Prostate gland (tissue), 2 donors: ENCODE measurements around the gene HIVEP3. TPM values are rescaled to one million over a fixed set of nuclear protein-coding genes. Genes with fewer than 3 reads are reported as not detected.

Experiments used
- DNase-seq: peaks from one replicate; pipeline ENCODE4 v3.0.0-alpha.2; 2019; ENCODE audit warnings: low spot score
- H3K27ac ChIP-seq, 2 donors: fragments of 200-600 bp; sonication (generic); 2 replicates each; pipeline ENCODE4 v1.5.1; 2017 to 2019
- H3K27me3 ChIP-seq: fragments of 200-600 bp; sonication (generic); replicated peaks from 2 replicates; pipeline ENCODE4 v1.5.1; 2019; ENCODE audit not compliant: insufficient read depth
- H3K36me3 ChIP-seq, 2 donors: fragments of 200-600 bp; sonication (generic); 1 replicate in 1 of 2; 2 replicates in 1 of 2; pipeline versions ENCODE4 v1.5.1 to v1.8.1; 2017 to 2019
- H3K4me1 ChIP-seq: fragments of 200-600 bp; sonication (generic); replicated peaks from 2 replicates; pipeline ENCODE4 v1.5.1; 2019
- H3K4me3 ChIP-seq, 2 donors: fragments of 200-600 bp; sonication (generic); 2 replicates each; pipeline ENCODE4 v1.5.1; 2017 to 2019
- H3K9me3 ChIP-seq: fragments of 200-600 bp; sonication (generic); 2 replicates; pipeline ENCODE4 v1.5.1; 2017
- POLR2A ChIP-seq: fragments of 450-650 bp; IDR thresholded peaks from one replicate; pipeline ENCODE4 v1.6.1; 2016; ENCODE audit warnings: antibody characterized with exemption, mild to moderate bottlenecking
- POLR2AphosphoS5 ChIP-seq: sonication (generic); formaldehyde crosslinking; IDR thresholded peaks from one replicate; pipeline ENCODE4 v1.6.1; 2017; ENCODE audit warnings: antibody characterized with exemption
- WGBS: methylation state at CpG from one replicate; pipeline ENCODE4 v1.1.5; 2018; 5-methylcytosine and 5-hydroxymethylcytosine counted together
- intact Hi-C: fragments of 100-400 bp; cut with DNase I; formaldehyde crosslinking; loops from one replicate; pipeline ENCODE4 v1.14.2; 2022
- total RNA-seq, 2 donors: library from RNA; depleted of rRNA; stranded (reverse); fragments of >200 nt; gene quantifications; one replicate each; pipeline ENCODE4 v1.1.0, GENCODE V29; 2016
- TF ChIP-seq, protein P1 (sequence below), 4 experiments: fragments of 200-600 bp in 2 of 4; fragments of 450-650 bp in 2 of 4; sonication (generic) in 2 of 4; IDR thresholded peaks; 1 replicate in 3 of 4; 2 replicates in 1 of 4; pipeline ENCODE4 v1.5.1; 2016 to 2019; ENCODE audit warnings: antibody characterized with exemption in 4 of 4, mild to moderate bottlenecking in 2 of 4, moderate library complexity in 2 of 4

HIVEP3 gene
- total RNA-seq, 2 donors from 2014 or later: 9.3 to 11.2 TPM

DNA sequence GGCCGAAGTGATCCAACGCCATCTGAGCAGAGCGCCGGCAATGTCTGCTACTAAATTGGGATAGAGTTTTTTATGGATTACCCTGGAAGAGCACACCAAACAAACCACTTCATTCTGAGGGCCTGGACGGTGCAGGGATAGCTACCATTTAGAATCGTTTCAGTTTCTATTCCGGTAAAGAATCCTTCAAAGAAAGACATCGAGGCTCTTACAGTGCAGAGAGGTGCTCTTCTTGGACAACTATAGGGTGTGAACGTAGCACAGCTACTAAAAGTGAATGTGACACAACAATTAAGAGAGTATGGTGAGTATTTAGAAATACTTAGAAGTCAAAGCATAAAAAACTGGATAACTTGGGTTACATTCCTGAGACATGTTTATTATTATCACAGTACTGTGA lies 16.1 kb downstream of the HIVEP3 start:
- Histone ChIP-seq H3K27me3 (no peaks in the 10 kb centered on the region), H3K36me3 (no peaks in the 10 kb centered on the region), H3K27ac (no peak overlapping the region), H3K9me3 (no peaks in the 10 kb centered on the region), H3K4me3 (no peak overlapping the region), H3K4me1 (no peaks in the 10 kb centered on the region)
- WGBS: 83% methylated on average over 9 of the region's 9 CpGs
- no peak for DNase-seq
- intact Hi-C loops: no loop called here
- no peak for TF ChIP-seq POLR2A
- TF ChIP-seq POLR2AphosphoS5: no peak
- TF ChIP-seq, protein P1, sequence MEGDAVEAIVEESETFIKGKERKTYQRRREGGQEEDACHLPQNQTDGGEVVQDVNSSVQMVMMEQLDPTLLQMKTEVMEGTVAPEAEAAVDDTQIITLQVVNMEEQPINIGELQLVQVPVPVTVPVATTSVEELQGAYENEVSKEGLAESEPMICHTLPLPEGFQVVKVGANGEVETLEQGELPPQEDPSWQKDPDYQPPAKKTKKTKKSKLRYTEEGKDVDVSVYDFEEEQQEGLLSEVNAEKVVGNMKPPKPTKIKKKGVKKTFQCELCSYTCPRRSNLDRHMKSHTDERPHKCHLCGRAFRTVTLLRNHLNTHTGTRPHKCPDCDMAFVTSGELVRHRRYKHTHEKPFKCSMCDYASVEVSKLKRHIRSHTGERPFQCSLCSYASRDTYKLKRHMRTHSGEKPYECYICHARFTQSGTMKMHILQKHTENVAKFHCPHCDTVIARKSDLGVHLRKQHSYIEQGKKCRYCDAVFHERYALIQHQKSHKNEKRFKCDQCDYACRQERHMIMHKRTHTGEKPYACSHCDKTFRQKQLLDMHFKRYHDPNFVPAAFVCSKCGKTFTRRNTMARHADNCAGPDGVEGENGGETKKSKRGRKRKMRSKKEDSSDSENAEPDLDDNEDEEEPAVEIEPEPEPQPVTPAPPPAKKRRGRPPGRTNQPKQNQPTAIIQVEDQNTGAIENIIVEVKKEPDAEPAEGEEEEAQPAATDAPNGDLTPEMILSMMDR (IDR thresholded peaks at IDR 0.05): no peak

DNA sequence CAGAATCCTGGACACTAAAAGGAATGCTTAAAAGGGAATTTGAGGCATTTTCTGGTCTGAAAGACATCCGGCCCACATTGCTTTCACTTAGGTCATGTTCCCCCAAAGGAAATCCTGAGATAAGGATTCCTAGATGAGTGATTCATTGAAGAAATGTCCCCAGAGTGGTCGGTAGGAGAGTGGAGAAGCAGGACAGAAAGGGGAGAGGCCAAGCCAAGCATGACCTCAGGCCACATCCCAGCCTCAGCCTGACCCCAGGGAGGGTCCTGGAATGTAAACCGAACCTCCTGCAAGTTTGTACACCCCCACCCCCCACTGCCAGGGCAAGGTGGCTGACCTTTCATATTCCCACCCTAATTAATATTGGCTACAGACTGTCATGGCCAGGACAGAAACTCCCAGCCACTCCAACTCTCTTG lies 16.6 kb downstream of the HIVEP3 start:
- Histone ChIP-seq H3K27me3 (no peaks in the 10 kb centered on the region), H3K36me3 (no peaks in the 10 kb centered on the region), H3K4me3 (no peak overlapping the region), H3K4me1 (no peaks in the 10 kb centered on the region), H3K27ac (no peak overlapping the region), H3K9me3 (no peaks in the 10 kb centered on the region)
- 45% methylated on average over 3 of the region's 3 CpGs for WGBS
- no peak for DNase-seq
- no peak for TF ChIP-seq POLR2AphosphoS5
- no peak for TF ChIP-seq POLR2A
- TF ChIP-seq, protein P1 (IDR thresholded peaks at IDR 0.05): no peak
- intact Hi-C loops: no loop called here

DNA sequence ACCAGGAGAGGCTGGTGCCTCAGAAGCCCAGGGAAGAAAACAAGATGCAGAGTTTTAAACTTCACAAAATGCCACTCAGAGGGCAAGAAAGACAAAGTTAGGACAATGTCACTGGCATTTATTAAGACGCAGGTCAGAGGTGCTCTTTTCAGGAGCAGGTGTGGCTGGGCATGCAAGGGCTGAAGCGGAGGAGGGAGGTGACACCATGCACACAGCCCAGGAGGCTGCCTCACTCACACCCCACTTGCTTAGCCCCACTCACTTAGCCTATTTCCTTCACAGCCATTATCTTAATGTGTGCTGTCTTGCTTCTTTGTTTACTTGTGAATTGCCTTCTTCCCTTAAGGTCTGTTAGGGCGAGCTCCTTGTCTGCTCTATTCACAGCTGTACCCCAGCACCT lies 17.2 kb downstream of the HIVEP3 start:
- WGBS: 87% methylated on average over 3 of the region's 3 CpGs
- no peaks in the 10 kb centered on the region for H3K9me3 ChIP-seq
- intact Hi-C loops: no loop called here

DNA sequence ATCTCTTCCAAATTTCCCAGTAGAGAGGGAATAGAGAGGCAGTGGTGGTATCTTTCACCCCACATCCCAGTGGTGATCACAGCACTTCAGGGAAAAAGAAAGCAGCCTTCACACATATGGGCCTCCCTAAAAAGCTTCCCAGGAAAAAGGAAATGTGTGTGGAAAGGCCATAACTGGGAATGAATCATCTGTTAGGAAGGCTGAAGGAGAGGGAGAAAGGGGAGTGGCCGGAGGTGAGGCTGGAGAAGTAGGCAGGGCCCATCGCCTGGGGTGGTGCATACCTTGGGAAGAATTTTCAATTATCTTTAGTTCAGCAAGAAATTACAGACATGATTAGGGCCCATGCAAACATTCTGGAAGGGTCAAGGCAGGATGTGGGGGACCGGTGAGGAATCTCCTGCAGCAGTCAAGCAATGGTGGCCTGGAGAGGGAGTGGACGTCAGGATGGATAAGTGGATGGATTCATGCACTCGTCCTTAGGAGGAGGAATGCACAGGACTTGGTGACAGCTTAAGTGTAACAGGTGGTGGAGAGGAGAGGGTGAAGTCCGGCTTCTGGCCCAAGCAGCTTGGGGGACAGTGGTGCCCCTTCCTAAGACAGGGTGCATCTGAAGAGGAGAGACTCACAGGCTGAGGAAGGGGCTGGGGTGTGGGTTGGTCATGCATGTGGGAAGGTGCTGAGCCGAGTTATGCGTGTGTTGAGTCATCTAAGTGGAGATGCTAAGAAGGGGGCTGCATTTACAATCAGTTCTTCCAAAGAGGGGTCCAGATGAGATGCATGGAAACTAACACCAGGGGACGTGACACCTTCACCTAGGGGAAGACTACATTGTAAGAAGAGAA lies 17.9 kb downstream of the HIVEP3 start:
- no peak for DNase-seq
- H3K4me3 ChIP-seq: no peak overlapping the region
- no peak for TF ChIP-seq POLR2AphosphoS5
- TF ChIP-seq POLR2A: no peak
- TF ChIP-seq, protein P1 (IDR thresholded peaks at IDR 0.05): no peak
- intact Hi-C loops: no loop called here
- no peaks in the 10 kb centered on the region for H3K4me1 ChIP-seq
- no peak overlapping the region for H3K27ac ChIP-seq
- WGBS: 91% methylated on average over 9 of the region's 9 CpGs
- no peaks in the 10 kb centered on the region for H3K9me3 ChIP-seq
- no peaks in the 10 kb centered on the region for H3K36me3 ChIP-seq
- no peaks in the 10 kb centered on the region for H3K27me3 ChIP-seq

More for the DNA sequence above, 17.2 kb downstream of the HIVEP3 start:
- no peaks in the 10 kb centered on the region for H3K36me3 ChIP-seq
- no peaks in the 10 kb centered on the region for H3K27me3 ChIP-seq
- H3K4me3 ChIP-seq: no peak overlapping the region
- H3K4me1 ChIP-seq: no peaks in the 10 kb centered on the region
- TF ChIP-seq POLR2AphosphoS5 (no peak), POLR2A (no peak)
- TF ChIP-seq, protein P1 (IDR thresholded peaks at IDR 0.05): no peak
- no peak overlapping the region for H3K27ac ChIP-seq
- DNase-seq: no peak

DNA sequence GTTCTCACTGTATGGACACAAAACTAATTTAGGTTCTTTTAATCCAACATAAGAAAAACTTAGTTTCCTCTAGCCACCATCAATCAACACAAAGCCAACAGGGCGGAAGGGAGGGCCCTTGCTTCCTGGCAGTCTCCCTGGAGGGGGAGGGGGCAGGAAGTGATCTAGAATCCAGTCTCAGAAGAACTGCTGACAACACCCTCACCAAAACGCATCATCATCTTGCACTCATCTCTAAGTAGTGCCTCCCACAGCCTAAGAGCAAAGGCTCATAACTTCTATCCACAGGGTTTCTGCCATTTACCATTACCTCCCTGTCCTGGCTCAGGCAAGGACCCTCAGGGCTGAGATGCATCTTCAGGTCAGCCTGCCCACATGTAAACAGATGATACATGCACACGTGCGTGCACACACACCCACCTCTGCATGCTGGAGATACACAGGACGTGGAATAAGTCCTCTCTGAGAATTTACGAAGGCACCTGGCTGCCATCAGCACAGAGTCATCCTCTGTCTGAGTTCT lies 20.5 kb downstream of the HIVEP3 start:
- Histone ChIP-seq H3K36me3 (no peaks in the 10 kb centered on the region), H3K27ac (no peak overlapping the region), H3K4me3 (no peak overlapping the region), H3K27me3 (no peaks in the 10 kb centered on the region), H3K4me1 (no peaks in the 10 kb centered on the region), H3K9me3 (no peaks in the 10 kb centered on the region)
- intact Hi-C loops: no loop called here
- TF ChIP-seq POLR2A: no peak
- TF ChIP-seq, protein P1 (IDR thresholded peaks at IDR 0.05): no peak
- no peak for TF ChIP-seq POLR2AphosphoS5
- WGBS: 59% methylated on average over 6 of the region's 6 CpGs
- no peak for DNase-seq
